HepG2 (cell line): ENCODE results near the gene KRTAP5-6. TPM values are rescaled to one million over a fixed set of nuclear protein-coding genes. Genes with fewer than 3 reads are reported as not detected.

ENCODE experiments used
- GATA4 ChIP-seq: sonication (generic); IDR thresholded peaks from 2 replicates; pipeline ENCODE4 v1.6.1; 2016; ENCODE audit warnings: antibody characterized with exemption, low read depth, borderline replicate concordance
- HDAC1 ChIP-seq: sonication (generic); formaldehyde crosslinking; IDR thresholded peaks from 2 replicates; pipeline ENCODE4 v1.5.1; 2020; ENCODE audit warnings: mild to moderate bottlenecking, missing genetic modification reagents
- HNF4G ChIP-seq, 2 experiments: sonication (generic) in 1 of 2; formaldehyde crosslinking in 1 of 2; IDR thresholded peaks; 2 replicates each; pipeline versions ENCODE4 v1.4.0 to v1.6.1; 2011 to 2020; ENCODE audit warnings: borderline replicate concordance in 2 of 2, low read depth in 2 of 2, mild to moderate bottlenecking in 2 of 2, low read length in 1 of 2, missing genetic modification reagents in 1 of 2, moderate library complexity in 1 of 2
- MIXL1 ChIP-seq: IDR thresholded peaks from 2 replicates; pipeline ENCODE4 v1.6.1; 2016
- MLX ChIP-seq: IDR thresholded peaks from 2 replicates; pipeline ENCODE4 v1.6.1; 2016
- NFE2L1 ChIP-seq: sonication (generic); formaldehyde crosslinking; IDR thresholded peaks from 2 replicates; pipeline ENCODE4 v1.4.0; 2020; ENCODE audit warnings: missing genetic modification reagents, mild to moderate bottlenecking, borderline replicate concordance
- PPARG ChIP-seq: conservative IDR thresholded peaks from 2 replicates; pipeline ENCODE4 v1.6.1; 2016; ENCODE audit warnings: missing biosample characterization, missing genetic modification reagents
- SYNCRIP ChIP-seq: fragments of 200-400 bp; formaldehyde crosslinking; IDR thresholded peaks from 2 replicates; pipeline ENCODE4 v1.6.1; 2018; ENCODE audit warnings: mild to moderate bottlenecking, low read depth, low read length; ENCODE audit not compliant: insufficient read depth
- THRA ChIP-seq: sonication (generic); formaldehyde crosslinking; IDR thresholded peaks from 2 replicates; pipeline ENCODE4 v1.4.0; 2020; ENCODE audit warnings: missing genetic modification reagents, borderline replicate concordance
- ZNF124 ChIP-seq: sonication (generic); formaldehyde crosslinking; IDR thresholded peaks from 2 replicates; pipeline ENCODE4 v1.4.0; 2020; ENCODE audit warnings: missing genetic modification reagents
- ZNF362 ChIP-seq: sonication (generic); formaldehyde crosslinking; IDR thresholded peaks from 2 replicates; pipeline ENCODE4 v1.4.0; 2020; ENCODE audit warnings: missing genetic modification reagents, mild to moderate bottlenecking, borderline replicate concordance
- ZNF367 ChIP-seq: sonication (generic); formaldehyde crosslinking; IDR thresholded peaks from 2 replicates; pipeline ENCODE4 v1.4.0; 2020; ENCODE audit warnings: missing genetic modification reagents, borderline replicate concordance
- polyA plus RNA-seq, 8 experiments: library from polyadenylated mRNA; depleted of rRNA in 3 of 8; stranded (reverse) in 7 of 8; unstranded in 1 of 8; fragments of >200 nt; fragmentation: Illumina TruSeq in 4 of 8; extraction: Trizol in 4 of 8; gene quantifications; 2 replicates each; pipeline versions ENCODE4 v1.2.1 to v1.2.3, GENCODE V29; 2011 to 2016; ENCODE audit warnings: low read depth in 4 of 8, missing spikeins in 1 of 8, mixed read lengths in 1 of 8; ENCODE audit not compliant: insufficient read depth in 1 of 8
- total RNA-seq, 5 experiments: library from RNA; depleted of rRNA; stranded (reverse); fragments of >200 nt; fragmentation: Illumina TruSeq; extraction: Trizol; gene quantifications; 2 replicates each; pipeline ENCODE4 v1.2.3, GENCODE V29; 2016; ENCODE audit warnings: low read depth in 1 of 5
- TF ChIP-seq, protein P1 (sequence below): IDR thresholded peaks from 2 replicates; pipeline ENCODE4 v1.6.1; 2016; ENCODE audit warnings: low read depth, missing genetic modification reagents, missing compliant biosample characterization
- TF ChIP-seq, protein P2 (sequence below): sonication (generic); formaldehyde crosslinking; IDR thresholded peaks from 2 replicates; pipeline ENCODE4 v1.4.0; 2020; ENCODE audit warnings: mild to moderate bottlenecking, missing genetic modification reagents

KRTAP5-6 gene
- total and polyA plus RNA-seq, 2 of the 13 experiments (the other 11 are each of a cell fraction or from before 2014, with no cell fraction given): not detected

DNA sequence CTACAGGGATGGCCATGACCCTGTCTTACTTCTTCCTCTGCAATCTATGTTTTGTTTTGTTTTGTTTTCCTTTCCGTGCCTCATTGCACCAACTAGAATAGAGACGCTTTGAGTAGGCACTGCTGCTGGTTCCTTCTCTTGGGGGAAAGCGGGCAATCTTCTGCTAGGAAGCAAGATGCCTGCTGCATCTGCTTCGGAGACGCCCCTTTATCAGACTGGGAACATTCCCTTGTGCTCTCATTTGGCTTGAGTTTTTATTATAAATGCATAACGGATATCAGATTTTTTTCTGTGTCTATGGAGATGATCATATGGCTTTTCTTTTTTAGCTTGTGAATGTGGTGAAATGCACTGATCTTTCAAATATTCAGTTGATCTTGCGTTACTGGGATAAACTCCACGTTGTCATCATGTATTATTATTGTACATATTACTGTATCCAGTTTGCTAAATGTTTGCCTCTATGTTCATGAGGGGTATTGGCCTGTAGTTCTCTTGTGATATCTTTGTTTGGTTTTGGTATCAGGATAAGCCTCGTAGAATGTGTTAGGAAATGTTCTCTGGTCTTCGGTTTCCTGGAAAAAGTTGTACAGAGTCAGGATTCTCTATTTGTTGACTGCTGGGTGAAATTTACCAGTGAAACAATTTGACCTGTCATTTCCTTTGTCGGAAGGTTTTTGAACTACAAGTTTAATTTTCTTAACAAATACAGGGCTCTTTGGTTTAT lies 23.4 kb upstream of the KRTAP5-6 start (continued):
- TF ChIP-seq ZNF362 (CRISPR knock-in tag) (0 out of 2 replicates have a peak, but pooled peaks have one; percentile 21), GATA4 (peak; percentile 97), MIXL1 (CRISPR knock-in tag) (peak; percentile 74), HDAC1 (CRISPR knock-in tag) (0 out of 2 replicates have a peak, but pooled peaks have one; percentile 3), NFE2L1 (CRISPR knock-in tag) (no peak), ZNF124 (CRISPR knock-in tag) (no peak), THRA (peak; percentile 86), ZNF367 (no peak), PPARG (CRISPR knock-in tag) (peak; percentile 13; the same call in 1 of the 2 replicates), HNF4G (IDR thresholded peaks at IDR 0.05; ENCODE audit: borderline replicate concordance, low read depth, low read length) (peak; percentile 51; the same call in 1 of the 2 replicates), HNF4G (CRISPR knock-in tag; IDR thresholded peaks at IDR 0.05; ENCODE audit: borderline replicate concordance, low read depth) (no peak), SYNCRIP (no peak), MLX (CRISPR knock-in tag) (peak; percentile 92)
- TF ChIP-seq, protein P1, sequence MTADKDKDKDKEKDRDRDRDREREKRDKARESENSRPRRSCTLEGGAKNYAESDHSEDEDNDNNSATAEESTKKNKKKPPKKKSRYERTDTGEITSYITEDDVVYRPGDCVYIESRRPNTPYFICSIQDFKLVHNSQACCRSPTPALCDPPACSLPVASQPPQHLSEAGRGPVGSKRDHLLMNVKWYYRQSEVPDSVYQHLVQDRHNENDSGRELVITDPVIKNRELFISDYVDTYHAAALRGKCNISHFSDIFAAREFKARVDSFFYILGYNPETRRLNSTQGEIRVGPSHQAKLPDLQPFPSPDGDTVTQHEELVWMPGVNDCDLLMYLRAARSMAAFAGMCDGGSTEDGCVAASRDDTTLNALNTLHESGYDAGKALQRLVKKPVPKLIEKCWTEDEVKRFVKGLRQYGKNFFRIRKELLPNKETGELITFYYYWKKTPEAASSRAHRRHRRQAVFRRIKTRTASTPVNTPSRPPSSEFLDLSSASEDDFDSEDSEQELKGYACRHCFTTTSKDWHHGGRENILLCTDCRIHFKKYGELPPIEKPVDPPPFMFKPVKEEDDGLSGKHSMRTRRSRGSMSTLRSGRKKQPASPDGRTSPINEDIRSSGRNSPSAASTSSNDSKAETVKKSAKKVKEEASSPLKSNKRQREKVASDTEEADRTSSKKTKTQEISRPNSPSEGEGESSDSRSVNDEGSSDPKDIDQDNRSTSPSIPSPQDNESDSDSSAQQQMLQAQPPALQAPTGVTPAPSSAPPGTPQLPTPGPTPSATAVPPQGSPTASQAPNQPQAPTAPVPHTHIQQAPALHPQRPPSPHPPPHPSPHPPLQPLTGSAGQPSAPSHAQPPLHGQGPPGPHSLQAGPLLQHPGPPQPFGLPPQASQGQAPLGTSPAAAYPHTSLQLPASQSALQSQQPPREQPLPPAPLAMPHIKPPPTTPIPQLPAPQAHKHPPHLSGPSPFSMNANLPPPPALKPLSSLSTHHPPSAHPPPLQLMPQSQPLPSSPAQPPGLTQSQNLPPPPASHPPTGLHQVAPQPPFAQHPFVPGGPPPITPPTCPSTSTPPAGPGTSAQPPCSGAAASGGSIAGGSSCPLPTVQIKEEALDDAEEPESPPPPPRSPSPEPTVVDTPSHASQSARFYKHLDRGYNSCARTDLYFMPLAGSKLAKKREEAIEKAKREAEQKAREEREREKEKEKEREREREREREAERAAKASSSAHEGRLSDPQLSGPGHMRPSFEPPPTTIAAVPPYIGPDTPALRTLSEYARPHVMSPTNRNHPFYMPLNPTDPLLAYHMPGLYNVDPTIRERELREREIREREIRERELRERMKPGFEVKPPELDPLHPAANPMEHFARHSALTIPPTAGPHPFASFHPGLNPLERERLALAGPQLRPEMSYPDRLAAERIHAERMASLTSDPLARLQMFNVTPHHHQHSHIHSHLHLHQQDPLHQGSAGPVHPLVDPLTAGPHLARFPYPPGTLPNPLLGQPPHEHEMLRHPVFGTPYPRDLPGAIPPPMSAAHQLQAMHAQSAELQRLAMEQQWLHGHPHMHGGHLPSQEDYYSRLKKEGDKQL (CRISPR knock-in tag): peak; percentile 59
- TF ChIP-seq, protein P2, sequence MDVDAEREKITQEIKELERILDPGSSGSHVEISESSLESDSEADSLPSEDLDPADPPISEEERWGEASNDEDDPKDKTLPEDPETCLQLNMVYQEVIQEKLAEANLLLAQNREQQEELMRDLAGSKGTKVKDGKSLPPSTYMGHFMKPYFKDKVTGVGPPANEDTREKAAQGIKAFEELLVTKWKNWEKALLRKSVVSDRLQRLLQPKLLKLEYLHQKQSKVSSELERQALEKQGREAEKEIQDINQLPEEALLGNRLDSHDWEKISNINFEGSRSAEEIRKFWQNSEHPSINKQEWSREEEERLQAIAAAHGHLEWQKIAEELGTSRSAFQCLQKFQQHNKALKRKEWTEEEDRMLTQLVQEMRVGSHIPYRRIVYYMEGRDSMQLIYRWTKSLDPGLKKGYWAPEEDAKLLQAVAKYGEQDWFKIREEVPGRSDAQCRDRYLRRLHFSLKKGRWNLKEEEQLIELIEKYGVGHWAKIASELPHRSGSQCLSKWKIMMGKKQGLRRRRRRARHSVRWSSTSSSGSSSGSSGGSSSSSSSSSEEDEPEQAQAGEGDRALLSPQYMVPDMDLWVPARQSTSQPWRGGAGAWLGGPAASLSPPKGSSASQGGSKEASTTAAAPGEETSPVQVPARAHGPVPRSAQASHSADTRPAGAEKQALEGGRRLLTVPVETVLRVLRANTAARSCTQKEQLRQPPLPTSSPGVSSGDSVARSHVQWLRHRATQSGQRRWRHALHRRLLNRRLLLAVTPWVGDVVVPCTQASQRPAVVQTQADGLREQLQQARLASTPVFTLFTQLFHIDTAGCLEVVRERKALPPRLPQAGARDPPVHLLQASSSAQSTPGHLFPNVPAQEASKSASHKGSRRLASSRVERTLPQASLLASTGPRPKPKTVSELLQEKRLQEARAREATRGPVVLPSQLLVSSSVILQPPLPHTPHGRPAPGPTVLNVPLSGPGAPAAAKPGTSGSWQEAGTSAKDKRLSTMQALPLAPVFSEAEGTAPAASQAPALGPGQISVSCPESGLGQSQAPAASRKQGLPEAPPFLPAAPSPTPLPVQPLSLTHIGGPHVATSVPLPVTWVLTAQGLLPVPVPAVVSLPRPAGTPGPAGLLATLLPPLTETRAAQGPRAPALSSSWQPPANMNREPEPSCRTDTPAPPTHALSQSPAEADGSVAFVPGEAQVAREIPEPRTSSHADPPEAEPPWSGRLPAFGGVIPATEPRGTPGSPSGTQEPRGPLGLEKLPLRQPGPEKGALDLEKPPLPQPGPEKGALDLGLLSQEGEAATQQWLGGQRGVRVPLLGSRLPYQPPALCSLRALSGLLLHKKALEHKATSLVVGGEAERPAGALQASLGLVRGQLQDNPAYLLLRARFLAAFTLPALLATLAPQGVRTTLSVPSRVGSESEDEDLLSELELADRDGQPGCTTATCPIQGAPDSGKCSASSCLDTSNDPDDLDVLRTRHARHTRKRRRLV (CRISPR knock-in tag): no peak
